Eye (tissue), 1 donor: Measurements from ENCODE around the gene PLCL1.

Source experiments
- DNase-seq: peaks from one replicate; pipeline ENCODE4 v3.0.0-alpha.2; 2015

The PLCL1 gene

DNA sequence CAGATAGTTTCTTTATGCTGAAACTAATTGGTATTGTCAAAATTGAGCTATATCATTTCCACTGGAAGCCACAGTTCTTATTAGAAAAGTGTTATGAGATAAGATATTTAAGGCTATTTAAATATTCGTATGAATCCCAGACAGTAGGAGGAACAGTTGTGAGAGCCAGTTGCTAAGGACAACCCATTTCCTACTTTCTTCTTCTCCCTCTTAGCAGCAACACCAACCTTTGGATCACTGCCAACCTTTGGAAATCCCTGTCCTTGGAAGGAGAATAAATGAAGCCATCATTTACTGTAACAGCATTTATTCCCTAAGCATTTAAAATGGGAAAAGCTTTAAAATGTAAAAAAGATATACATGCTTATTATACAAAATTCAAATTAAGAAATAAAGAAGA lies 85.8 kb downstream of the PLCL1 start:
- no peak for DNase-seq

DNA sequence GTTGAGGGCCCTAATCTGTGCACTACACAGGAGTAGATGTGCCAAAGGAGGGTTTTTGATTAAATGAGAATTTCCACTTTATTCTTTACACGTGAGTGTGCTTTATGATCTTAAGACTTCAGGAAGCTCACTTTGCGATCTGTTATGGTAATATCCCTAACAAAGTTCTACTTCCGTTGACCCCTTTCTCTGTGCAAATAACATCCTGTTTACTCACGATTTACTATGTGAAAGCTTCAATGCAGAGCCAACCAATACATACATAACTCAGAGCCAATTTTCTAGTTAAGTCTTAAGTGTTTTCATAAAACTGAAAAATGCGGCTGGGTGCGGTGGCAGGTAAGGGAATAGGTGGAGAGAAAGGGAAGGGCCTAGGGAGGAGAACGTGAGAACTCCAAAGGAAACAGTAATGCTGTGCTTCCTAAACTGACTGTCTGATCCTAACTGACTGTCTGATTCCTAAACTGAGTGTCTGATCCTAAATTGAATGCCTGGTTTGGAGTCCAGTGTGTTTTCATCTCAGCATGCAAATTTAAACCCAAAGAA lies 87.6 kb downstream of the PLCL1 start:
- DNase-seq = no peak

DNA sequence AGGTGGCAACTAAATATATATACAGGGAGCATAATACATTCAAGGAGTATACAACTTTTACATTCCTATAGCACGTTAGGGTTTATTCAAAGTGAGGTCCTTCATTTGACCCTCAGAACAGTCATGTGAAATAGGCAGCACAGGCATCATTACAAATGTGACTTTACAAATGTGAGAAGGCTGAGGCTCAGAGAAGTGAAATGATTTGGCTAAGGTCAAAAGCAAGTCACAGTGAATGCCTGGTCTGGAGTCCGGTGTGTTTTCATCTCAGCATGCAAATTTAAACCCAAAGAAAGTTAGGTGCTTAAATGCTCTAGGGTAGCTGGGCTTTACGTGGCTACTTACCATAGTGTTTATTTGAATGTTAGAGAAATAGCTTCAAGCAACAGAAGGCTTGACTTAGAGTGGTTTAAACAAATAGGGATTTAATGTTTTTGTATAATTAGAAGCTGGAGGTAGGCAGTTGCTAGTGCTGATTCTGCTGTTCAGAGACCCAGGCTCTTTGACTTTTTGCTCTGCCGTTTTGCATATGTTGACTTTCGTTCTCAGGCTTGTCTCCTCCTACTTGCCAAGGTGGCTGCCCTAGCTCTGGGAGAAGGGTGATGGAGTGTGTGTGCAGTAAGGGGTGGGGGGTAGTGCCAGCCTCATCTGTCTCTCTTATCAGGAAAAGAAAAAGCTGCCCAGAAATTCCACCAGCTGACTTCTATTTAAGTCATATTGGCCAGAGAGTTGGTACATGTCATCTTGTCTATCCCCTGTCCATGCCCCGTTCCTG lies 89.2 kb downstream of the PLCL1 start:
- DNase-seq = no peak

DNA sequence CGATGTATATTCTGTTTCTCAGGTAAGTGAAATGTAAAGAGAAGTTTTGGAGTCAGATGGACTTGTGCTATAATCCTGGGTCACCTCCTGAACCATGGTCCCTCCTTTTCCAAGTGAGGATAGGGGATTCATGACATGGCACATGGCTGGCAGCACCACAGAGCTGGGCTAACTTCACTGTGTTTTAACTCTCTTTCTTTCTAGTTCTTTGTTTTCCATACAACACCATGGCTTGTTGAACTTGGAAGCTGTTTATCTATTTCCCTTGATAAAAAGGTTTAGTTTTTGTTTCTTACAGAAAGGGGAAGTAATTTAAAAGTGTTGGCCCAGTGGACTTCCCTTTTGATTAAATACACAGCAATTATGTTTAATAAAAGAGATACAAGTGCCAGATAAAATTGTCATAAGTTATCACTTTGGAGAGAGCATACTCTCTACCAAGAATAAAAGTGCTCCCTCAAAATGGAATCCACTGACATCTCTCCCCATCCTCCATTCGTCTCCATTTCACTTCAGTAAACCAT lies 90.4 kb downstream of the PLCL1 start:
- no peak for DNase-seq

DNA sequence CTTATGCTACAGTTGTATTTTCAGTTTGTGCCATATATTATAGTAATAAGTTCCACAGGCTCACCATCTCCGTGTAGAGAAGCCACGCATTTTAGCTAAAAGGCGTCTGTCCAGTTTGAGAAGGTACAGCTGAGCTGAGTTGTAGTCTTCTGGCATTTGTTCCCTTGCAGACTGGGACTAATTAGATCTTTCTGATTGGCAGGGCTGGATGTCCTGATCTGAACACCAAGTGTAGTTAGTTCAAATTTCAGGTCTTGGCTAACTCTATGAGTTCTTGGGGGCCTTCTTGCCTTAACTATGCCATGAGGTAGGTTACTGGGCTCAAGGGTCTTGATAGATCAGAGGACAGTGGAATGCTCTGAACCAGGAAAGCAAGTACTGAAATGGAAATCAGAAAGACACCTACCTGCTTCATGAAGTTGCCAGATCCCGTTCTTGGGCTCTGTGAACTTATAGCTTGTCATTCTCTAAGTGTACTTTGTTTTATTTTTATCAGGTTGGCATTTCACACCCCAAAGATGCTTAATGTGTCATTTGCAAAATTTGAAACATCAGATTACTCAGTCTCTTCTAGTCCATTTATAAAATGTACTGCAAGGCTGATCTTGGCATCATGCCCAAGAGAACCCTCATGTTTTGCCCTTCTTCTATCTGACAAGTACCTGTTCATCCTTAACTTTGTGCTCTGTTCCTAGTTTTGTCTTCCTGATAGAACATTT lies 93.7 kb downstream of the PLCL1 start:
- DNase-seq = no peak

DNA sequence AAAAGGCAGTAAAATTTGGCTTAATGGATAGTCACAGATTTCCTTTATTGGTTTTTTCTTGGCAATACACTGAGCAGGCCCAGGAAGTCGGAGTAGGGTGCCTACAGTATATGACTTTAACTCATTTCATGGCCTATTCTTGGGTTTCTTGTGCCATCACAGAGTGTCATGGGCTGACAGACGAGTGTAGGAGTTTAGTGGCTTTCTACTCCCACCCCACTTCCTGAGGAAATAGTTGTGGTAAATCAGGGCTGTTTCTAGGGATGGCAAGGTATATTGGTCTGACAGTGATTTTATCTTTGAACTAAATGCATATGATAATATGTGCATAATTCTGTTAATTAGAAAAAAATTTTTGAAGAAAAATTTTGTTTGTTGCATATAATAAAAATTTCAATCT lies 100.1 kb downstream of the PLCL1 start:
- DNase-seq = no peak

DNA sequence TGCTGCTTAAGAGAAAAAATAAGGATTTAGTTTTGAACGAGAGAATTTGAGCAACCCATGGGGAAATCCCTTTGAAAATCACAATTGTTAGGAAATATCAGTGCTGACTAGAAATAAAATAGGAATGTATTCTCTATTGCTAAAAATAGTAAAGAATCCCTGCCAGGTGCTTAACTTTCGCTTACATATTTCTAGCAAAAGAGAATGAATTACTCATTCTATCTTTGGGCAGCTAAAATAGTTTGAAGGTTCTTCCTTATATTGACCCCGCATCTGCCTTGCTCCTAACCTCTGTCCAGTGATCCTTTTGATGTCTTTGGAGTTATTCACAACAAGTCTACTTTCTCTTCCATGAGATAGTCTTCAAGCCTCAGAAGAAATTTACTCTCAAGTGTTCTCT lies 103.8 kb downstream of the PLCL1 start:
- DNase-seq = no peak

DNA sequence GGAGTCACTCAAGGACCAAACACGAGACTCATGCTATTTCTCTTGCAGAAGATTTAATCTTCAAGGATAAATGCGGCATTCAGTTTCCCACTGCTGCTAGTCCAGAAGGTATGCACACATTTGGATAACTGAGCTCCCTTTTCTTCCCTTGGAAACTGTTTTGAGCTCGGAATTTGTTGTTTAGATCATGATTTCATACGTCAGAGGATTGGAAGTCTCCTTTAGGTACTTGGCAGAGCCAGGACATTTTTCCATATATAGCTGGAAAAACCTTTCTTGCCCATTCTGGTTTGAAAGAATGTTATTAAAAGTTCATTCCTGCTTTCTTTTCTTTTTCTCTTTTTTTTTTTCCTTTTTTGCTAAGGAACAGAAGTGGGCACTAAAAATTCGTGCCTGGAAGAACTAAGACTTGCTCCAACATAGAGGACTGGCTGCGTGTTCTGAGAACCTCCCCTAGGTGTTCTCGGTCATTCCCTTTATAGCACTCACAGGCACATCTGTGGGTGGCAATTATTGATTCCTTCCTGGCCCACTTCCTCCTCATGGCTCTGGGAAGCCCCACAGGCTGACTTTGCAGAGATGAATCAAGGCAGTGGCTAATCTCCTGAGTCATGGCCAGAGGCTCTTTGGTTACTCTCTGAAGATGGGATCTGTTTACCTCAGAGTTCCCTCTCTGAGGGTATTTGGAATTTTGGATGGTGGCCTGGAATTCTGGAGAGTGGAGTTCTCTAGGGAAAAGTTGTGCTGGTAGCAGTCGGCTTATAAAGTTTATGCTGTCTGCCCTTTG lies 104.8 kb downstream of the PLCL1 start:
- DNase-seq = peak; percentile 25

DNA sequence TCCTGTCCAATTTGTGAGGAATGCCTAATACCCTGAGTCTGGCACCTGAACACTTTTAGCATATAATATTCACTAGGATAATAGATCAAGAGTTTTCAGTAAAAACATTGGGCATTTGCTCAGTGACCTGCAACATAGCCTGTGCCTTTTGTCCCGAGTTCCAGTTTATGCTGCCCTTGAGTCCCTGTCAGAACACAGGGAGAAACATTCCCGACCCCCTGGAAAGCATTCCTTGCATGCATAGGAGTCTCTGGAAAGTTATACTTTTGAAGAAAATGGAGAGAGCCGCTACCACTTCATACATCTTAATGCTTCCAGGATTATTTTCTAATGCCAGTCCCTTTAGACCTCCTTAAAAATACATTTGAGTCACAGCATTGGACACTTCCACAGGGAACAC lies 107.3 kb downstream of the PLCL1 start:
- no peak for DNase-seq

DNA sequence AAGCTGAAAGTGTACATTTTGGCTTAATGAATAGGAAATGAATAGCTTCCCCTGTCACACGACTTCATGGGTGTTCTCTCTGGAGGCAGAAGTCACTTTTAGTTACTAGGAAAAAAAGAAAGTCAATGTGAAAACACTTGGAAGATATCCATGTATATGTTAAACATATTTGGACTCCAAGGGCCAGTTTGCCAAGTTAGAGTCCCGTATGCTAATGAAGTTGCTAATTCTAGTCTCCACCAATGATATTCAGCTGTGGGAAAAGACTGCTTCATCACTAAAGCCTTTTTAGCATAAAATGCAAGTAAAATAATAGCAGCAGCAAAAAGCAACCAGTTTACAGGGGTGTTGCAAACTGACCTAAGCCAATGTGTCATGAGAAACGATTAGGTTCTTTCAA lies 108.7 kb downstream of the PLCL1 start:
- no peak for DNase-seq

DNA sequence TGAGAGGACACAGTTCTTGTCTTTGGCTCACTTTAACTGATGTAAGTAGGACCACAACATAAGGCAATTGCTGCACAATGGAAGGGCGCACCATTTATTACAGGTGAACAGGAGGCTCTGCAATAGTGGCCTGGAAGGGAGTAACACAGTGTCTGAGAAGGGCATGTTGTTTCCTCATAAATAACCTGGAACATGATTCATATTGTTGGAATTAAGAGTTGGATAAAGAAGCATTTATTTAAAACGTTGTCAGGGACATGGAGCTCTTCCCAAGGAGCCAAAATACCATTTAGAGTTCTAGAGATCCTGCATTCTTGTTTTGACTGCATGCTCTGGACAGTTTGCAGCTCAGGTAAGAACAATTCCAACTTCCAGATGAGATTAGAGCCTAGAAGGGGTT lies 110.4 kb downstream of the PLCL1 start:
- DNase-seq = no peak

DNA sequence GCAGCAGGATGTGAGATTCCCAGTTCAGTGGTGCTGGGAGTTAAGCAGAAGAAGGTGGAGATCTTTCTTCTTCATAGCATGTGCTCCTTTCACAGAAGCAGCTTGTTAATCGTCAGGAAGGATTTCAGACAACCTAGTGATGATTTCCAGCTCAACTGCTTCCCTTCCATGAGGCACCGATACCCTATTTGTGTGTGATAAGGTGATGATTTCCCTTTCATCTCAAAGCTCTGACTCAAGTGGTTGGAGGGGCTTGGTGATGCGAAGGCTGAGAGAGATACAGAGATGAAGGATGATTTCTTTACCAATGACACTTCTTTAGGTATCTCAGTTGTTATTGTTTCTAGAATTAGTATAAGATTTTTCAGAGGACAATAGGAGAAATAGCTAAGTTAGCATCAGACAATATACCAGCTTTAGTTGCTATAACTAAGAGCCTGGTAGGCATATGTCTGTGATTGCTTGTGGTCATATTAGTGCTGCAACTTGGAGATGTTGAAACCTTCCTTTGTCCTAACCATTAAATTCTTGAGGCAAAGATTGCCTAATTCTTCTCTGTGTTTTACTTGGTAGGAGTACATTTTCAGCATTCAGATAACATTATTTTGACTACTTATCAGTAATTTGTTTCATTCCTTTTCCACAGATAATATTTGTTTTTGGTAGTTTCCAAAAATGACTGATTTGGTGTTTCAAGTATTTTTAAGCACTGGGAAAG lies 111.3 kb downstream of the PLCL1 start:
- no peak for DNase-seq

DNA sequence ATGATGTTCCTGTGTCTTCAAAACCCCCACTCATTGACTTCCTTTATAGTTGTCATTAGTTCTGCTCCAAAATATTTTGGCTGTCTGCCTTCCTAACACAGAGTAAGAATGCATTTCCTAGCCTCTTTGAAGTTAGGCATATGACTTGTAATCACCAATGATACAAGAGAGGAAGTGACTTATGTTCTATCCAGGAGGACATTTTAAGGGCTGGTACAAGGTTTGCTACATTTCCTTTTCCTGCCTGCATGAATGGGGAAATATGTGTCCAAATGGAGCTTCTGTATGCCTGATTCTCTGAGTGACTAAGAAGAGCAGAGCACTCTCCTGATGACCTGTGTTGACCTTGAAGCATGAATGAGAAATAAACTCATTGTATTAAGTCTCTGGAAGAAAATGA lies 115.1 kb downstream of the PLCL1 start:
- no peak for DNase-seq

DNA sequence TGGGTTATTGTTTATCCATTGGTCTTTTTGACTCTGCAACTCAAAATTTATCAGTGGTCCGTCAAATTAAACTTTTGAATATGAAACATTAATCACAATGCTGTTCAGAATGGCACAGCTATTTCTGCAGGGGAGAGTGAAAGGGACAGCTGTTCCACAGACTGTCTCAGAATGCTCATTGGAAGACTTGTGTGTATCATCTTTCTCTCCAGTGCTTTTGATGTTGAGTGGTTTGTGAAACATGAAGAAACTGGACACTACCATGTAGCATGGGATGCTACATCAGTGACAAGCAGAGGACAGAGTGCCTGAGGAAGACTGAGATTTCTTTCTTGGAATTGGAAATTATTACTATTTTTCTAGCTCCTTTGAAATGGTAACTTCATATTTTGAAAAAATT lies 115.7 kb downstream of the PLCL1 start:
- DNase-seq = no peak

DNA sequence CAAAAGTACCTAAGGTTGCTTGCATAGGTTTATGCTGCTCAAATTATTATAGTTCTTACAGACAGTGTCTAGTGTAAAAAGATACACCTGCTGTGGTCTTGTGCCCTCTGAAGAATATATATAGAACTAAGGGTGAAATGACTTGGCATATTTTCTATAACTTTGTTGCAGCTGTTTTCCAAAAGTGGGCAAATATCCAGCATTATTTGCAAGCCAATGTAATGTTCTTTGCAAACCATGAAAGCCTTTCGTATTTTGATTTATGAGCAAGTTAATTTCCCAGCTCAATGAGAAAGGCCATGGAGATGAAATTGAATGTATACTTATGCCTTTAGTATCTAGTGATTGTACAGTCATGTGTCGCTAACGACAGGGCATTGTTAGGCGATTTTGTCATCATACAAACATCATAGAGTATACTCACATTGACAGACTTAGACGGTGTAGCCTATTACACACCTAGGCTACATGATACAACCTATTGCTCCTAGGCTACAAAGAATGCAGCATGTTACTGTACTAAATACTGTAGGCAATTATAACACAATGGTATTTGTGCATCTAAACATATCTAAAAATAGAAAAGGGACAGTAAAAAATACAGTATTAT lies 116.3 kb downstream of the PLCL1 start:
- DNase-seq = no peak

DNA sequence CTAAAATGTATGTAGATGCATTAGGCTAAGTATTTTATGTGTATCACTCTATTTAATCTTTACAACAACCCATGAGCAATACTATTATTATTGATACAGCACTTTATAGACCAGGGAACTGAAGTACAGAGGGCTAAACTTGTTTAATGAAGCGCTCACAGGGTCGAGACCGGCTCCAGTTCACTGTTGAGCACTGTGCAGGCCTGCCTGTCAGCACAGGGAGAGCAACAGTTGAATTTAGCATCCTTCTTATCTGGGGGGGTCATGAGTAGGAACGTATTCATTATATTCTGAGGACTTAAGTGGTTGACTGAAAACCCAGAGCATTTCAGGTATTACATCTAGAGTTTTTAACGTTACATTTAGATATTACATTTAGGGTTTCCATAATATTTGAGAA lies 120.1 kb downstream of the PLCL1 start:
- no peak for DNase-seq

DNA sequence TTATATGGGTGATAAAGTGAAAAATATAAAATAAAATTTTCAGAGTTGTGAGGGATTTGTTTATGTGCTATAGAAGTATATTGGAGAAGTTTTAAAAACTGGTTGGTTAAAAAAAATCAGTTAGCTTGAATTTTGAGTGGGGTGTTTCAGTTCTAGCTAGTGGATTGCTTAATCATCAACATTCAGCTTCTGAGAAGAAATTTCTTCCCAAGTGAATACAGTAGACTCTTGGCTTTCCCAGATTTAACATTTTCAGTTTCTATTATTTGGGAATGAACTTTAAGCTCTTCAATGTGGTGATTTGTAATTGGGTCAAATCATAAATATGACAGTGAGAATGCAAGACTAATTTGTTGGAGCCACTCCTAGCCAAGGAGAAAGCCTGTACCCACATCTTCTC lies 120.8 kb downstream of the PLCL1 start:
- DNase-seq = no peak

DNA sequence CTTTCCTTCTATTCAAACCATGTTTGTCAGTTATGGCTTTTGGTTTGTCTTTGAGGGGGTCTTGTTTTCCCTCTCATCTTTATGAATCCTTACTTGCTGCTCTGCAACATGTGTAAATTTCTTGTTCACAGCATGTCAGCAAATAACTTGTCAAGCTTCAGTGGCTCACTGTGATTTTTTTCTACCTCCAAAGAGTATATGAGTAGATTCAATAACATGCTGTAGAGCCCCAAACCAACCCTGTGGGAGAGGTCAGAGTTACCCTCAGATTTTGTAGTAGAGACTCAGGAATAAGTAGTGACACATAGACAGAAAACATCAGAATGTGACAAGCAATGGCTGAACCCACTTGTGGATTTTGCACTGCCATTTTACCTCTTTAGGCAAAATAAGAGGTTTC lies 121.6 kb downstream of the PLCL1 start:
- DNase-seq = no peak

DNA sequence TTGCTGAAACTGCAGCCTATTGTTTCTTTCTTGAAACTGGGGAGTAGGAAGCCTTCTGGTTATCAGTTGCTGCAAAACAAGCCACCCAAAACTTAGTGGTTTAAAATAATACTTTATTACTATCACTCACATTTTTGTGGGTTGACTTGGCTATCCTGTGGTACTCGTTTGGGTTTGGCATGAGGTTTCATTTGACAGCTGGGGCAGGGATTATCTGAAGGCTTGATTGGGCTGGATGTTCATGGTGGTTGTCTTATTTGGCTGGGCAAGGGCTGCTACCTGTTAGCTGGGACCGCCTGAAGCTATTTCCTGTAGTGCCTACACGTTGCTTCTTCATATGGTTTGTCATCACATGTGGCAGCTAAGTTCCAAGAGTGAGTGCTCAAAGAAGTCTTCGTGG lies 122.3 kb downstream of the PLCL1 start:
- no peak for DNase-seq

DNA sequence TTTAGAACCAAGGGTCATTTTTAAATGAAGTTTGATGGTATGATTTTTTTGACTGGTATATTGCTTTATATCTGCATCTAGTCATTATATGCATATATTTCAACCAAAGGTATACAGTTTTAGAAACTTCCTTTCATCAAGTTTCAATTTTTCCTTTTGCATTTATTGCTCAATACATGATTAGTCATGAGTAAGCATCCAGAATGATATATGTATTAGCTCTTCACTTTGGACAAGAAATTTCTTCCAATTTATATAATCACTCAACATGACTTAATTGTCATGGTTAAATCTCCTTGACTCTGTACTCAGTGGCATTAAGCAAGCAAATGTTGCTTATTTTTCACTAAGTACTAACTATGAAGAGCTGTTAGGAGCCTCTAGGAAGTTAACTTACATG lies 123.6 kb downstream of the PLCL1 start:
- DNase-seq = no peak

DNA sequence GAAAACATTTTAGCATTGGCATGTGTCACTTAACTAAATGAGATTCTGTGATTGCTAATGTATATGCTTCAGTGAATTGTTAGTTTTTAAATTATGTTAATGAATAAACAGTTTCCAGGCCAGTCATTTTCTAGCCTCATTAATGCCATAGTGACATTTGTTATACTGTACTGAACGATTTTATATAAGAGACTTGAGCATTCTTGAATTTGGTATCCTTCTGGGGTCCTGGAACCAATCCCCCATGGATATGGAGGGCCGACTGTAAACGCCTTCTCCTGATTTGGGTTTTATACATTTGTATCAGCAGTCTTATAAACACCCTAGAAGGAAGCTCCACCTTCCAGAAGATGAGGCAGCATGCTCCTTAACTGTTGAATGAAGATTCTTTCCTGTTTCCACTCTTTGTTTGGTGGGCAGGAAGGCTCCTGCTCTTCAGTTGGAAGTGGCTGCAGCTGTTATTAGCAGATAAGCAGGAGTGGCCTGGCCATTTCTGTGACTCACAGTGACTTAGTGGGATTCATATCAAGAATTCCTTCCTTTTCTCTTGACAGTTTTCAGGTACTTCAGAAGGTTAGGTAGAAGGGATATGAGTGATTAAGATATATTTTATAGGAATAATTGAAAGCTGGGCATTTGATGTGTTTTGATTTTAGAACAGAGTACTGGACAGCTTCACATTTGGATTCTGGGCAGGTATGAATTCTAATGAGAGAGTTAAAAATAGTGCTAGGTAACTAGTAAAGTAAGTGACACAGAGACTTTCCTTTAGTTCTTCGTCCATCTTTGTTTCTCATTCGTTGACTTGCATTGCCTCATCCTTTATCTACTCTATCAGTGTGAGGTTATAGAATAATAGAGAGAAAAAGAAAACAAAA lies 124.9 kb downstream of the PLCL1 start:
- no peak for DNase-seq
